Neural progenitor cell (in vitro differentiated cells): Measurements from ENCODE around the gene OXSR1. TPM values are rescaled to one million over a fixed set of nuclear protein-coding genes. Genes with fewer than 3 reads are reported as not detected.

Experiments
- DNase-seq: peaks from one replicate; pipeline ENCODE4 v3.0.0-alpha.2; 2016; ENCODE audit warnings: low spot score
- H2AFZ ChIP-seq: fragments of 200-600 bp; sonication (generic); replicated peaks from 2 replicates; pipeline ENCODE4 v1.6.1; 2016; ENCODE audit warnings: antibody characterized with exemption
- H3F3A ChIP-seq: fragments of 200-600 bp; sonication (generic); 2 replicates; pipeline ENCODE4 v1.6.1; 2016; ENCODE audit warnings: antibody characterized with exemption, low read depth
- H3K27ac ChIP-seq: fragments of 200-600 bp; sonication (generic); 2 replicates; pipeline ENCODE4 v1.5.1; 2016; ENCODE audit warnings: mild to moderate bottlenecking
- H3K27me3 ChIP-seq: fragments of 200-600 bp; sonication (generic); 2 replicates; pipeline ENCODE4 v1.6.1; 2016; ENCODE audit warnings: mild to moderate bottlenecking, moderate library complexity
- H3K36me3 ChIP-seq: fragments of 200-600 bp; sonication (generic); 2 replicates; pipeline ENCODE4 v1.5.1; 2016
- H3K4me1 ChIP-seq: fragments of 200-600 bp; sonication (generic); 2 replicates; pipeline ENCODE4 v1.6.1; 2016; ENCODE audit warnings: mixed run types
- H3K4me2 ChIP-seq: fragments of 200-600 bp; sonication (generic); 2 replicates; pipeline ENCODE4 v1.6.1; 2016
- H3K4me3 ChIP-seq: fragments of 200-600 bp; sonication (generic); 2 replicates; pipeline ENCODE4 v1.5.1; 2016
- H3K79me2 ChIP-seq: fragments of 200-600 bp; sonication (generic); 2 replicates; pipeline ENCODE4 v1.6.1; 2016; ENCODE audit warnings: low read depth
- H3K9ac ChIP-seq: fragments of 200-600 bp; sonication (generic); 2 replicates; pipeline ENCODE4 v1.6.1; 2016
- H3K9me3 ChIP-seq: fragments of 200-600 bp; sonication (generic); 2 replicates; pipeline ENCODE4 v1.5.1; 2016; ENCODE audit warnings: low read depth
- H4K20me1 ChIP-seq: fragments of 200-600 bp; sonication (generic); 2 replicates; pipeline ENCODE4 v1.6.1; 2016; ENCODE audit warnings: low read depth
- H3K27ac Mint-ChIP-seq: 3 replicates; pipeline ENCODE4 v1.8.0; 2021; ENCODE audit warnings: mixed read lengths
- H3K27me3 Mint-ChIP-seq: 2 replicates; pipeline ENCODE4 v1.8.0; 2022; ENCODE audit warnings: low read depth, mild to moderate bottlenecking, inconsistent platforms, moderate library complexity, mixed read lengths; ENCODE audit not compliant: insufficient read depth
- H3K36me3 Mint-ChIP-seq: 3 replicates; pipeline ENCODE4 v1.8.0; 2021; ENCODE audit warnings: mixed read lengths
- H3K4me1 Mint-ChIP-seq: 3 replicates; pipeline ENCODE4 v1.8.0; 2021; ENCODE audit warnings: mixed read lengths
- H3K4me3 Mint-ChIP-seq: 3 replicates; pipeline ENCODE4 v1.8.0; 2021; ENCODE audit warnings: mild to moderate bottlenecking, moderate library complexity, mixed read lengths
- H3K9me3 Mint-ChIP-seq: 3 replicates; pipeline ENCODE4 v1.8.0; 2020; ENCODE audit warnings: mixed read lengths
- EZH2 ChIP-seq: fragments of 200-600 bp; sonication (generic); IDR thresholded peaks from 2 replicates; pipeline ENCODE4 v1.6.1; 2017; ENCODE audit warnings: antibody characterized with exemption, mild to moderate bottlenecking, moderate library complexity
- EZH2phosphoT487 ChIP-seq: fragments of 200-600 bp; sonication (generic); IDR thresholded peaks from 2 replicates; pipeline ENCODE4 v1.6.1; 2017; ENCODE audit warnings: antibody characterized with exemption
- total RNA-seq: library from RNA; depleted of rRNA; stranded (reverse); fragments of >200 nt; gene quantifications from 2 replicates; pipeline ENCODE4 v1.2.3, GENCODE V29; 2015; ENCODE audit warnings: low replicate concordance
- TF ChIP-seq, protein P1 (sequence below): fragments of 200-600 bp; sonication (generic); IDR thresholded peaks from 2 replicates; pipeline ENCODE4 v1.5.1; 2017; ENCODE audit warnings: antibody characterized with exemption, mild to moderate bottlenecking

OXSR1 gene
- total RNA-seq, 1 donor from 2014 or later = 65.8 TPM

- Mint-ChIP-seq H3K27ac (no peak overlapping the region), H3K4me3 (no peak overlapping the region), H3K4me1 (no peaks in the 10 kb centered on the region), H3K9me3 (no peaks in the 10 kb centered on the region), H3K27me3 (no peaks in the 10 kb centered on the region), H3K36me3 (peaks cover 29% of the 10 kb centered on the region)
- no peak overlapping the region for H3K9ac ChIP-seq
- H3K27me3 ChIP-seq = no peaks in the 10 kb centered on the region
- no peaks in the 10 kb centered on the region for H3K9me3 ChIP-seq
- peaks cover 5% of the 10 kb centered on the region for H4K20me1 ChIP-seq
- no peaks in the 10 kb centered on the region for H3F3A ChIP-seq
- TF ChIP-seq, protein P1, sequence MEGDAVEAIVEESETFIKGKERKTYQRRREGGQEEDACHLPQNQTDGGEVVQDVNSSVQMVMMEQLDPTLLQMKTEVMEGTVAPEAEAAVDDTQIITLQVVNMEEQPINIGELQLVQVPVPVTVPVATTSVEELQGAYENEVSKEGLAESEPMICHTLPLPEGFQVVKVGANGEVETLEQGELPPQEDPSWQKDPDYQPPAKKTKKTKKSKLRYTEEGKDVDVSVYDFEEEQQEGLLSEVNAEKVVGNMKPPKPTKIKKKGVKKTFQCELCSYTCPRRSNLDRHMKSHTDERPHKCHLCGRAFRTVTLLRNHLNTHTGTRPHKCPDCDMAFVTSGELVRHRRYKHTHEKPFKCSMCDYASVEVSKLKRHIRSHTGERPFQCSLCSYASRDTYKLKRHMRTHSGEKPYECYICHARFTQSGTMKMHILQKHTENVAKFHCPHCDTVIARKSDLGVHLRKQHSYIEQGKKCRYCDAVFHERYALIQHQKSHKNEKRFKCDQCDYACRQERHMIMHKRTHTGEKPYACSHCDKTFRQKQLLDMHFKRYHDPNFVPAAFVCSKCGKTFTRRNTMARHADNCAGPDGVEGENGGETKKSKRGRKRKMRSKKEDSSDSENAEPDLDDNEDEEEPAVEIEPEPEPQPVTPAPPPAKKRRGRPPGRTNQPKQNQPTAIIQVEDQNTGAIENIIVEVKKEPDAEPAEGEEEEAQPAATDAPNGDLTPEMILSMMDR = no peak
- TF ChIP-seq EZH2 = no peak
- TF ChIP-seq EZH2phosphoT487 = no peak
- H2AFZ ChIP-seq = no peak overlapping the region
- no peak for DNase-seq
- H3K27ac ChIP-seq = no peak overlapping the region
- no peaks in the 10 kb centered on the region for H3K4me1 ChIP-seq
- H3K4me2 ChIP-seq = no peak overlapping the region
- no peak overlapping the region for H3K4me3 ChIP-seq
- H3K36me3 ChIP-seq = peaks cover 10% of the 10 kb centered on the region
- H3K79me2 ChIP-seq = no peaks in the 10 kb centered on the region
These were observed 55.7 kb downstream of the OXSR1 start for GRCh38 chr3:38221005-38221404.

DNA sequence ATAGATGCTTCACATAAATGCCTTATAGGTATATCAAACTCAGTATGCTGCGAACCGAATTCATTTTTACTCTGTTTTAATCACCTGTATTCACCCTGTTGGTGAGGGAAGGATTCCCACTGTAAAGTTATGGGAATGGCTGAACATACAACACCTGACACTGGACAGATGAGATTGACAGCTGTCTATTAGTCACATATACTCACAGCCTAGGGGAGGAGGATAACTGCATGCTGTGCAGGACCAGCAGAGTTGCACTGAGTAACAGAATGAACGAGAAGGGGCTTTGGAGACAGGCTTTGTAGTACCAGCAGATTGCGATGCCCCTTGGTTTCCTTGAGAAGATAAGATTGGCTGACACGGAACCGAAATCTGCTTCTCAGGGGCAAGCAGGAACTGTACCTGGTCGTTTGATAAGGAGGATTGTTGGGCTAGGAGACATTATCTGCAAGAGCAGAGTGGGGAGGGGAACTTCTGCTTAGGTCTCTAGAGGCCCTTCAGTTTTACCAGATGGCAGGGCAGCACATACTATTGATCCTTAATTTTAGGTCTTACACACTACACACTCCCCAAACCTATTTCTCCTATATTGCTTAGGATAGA lies 56.8 kb downstream of the OXSR1 start:
- Mint-ChIP-seq H3K27me3 (no peaks in the 10 kb centered on the region), H3K4me3 (no peak overlapping the region), H3K9me3 (no peaks in the 10 kb centered on the region), H3K27ac (peak overlapping the region; percentile 31), H3K4me1 (no peaks in the 10 kb centered on the region), H3K36me3 (peaks cover 18% of the 10 kb centered on the region)
- Histone ChIP-seq H2AFZ (no peak overlapping the region), H3K9ac (no peak overlapping the region), H3K4me2 (no peak overlapping the region), H3K79me2 (no peaks in the 10 kb centered on the region), H3K27me3 (no peaks in the 10 kb centered on the region), H4K20me1 (peaks cover 5% of the 10 kb centered on the region), H3K36me3 (peaks cover 10% of the 10 kb centered on the region), H3K9me3 (no peaks in the 10 kb centered on the region), H3K4me1 (no peaks in the 10 kb centered on the region), H3F3A (no peaks in the 10 kb centered on the region), H3K27ac (no peak overlapping the region), H3K4me3 (no peak overlapping the region)
- TF ChIP-seq, protein P1 = no peak
- no peak for TF ChIP-seq EZH2
- TF ChIP-seq EZH2phosphoT487 = no peak
- DNase-seq = no peak

- no peak for DNase-seq
- no peaks in the 10 kb centered on the region for H3K4me1 Mint-ChIP-seq
- Histone ChIP-seq H3F3A (no peaks in the 10 kb centered on the region), H3K4me2 (no peak overlapping the region), H3K9me3 (no peaks in the 10 kb centered on the region), H3K36me3 (peaks cover 10% of the 10 kb centered on the region), H3K27me3 (no peaks in the 10 kb centered on the region), H3K4me1 (no peaks in the 10 kb centered on the region), H3K4me3 (no peak overlapping the region), H3K9ac (no peak overlapping the region), H3K79me2 (no peaks in the 10 kb centered on the region), H3K27ac (no peak overlapping the region), H4K20me1 (peaks cover 5% of the 10 kb centered on the region), H2AFZ (no peak overlapping the region)
- no peak overlapping the region for H3K27ac Mint-ChIP-seq
- no peaks in the 10 kb centered on the region for H3K27me3 Mint-ChIP-seq
- TF ChIP-seq, protein P1 = no peak
- no peak for TF ChIP-seq EZH2
- no peak for TF ChIP-seq EZH2phosphoT487
- no peak overlapping the region for H3K4me3 Mint-ChIP-seq
- no peaks in the 10 kb centered on the region for H3K9me3 Mint-ChIP-seq
- peaks cover 13% of the 10 kb centered on the region for H3K36me3 Mint-ChIP-seq
These were observed 59.0 kb downstream of the OXSR1 start for GRCh38 chr3:38224357-38224756.
